HEK293 (cell line): ENCODE results near the gene IQSEC1.

Source experiments
- CTCF ChIA-PET: fragments of 350-600 bp; formaldehyde crosslinking; extraction: SDS; loops from one replicate; lab custom pipeline; 2021; ENCODE audit warnings: antibody characterized with exemption; lab: Yijun Ruan, JAX
- POLR2A ChIA-PET: fragments of 300-600 bp; formaldehyde crosslinking; extraction: SDS; loops from one replicate; lab custom pipeline; 2020; ENCODE audit warnings: antibody characterized with exemption, inconsistent platforms; lab: Yijun Ruan, JAX
- H3K27ac ChIP-seq: fragments of 200-500 bp; sonication (Bioruptor generic); 2 replicates; pipeline ENCODE4 v1.5.1; 2014; ENCODE audit warnings: low read depth, low read length, control low read depth, inconsistent platforms; ENCODE audit errors: extremely low read depth
- H3K36me3 ChIP-seq, 2 experiments: fragments of 200-500 bp in 1 of 2; sonication (Bioruptor generic) in 1 of 2; 1 replicate in 1 of 2; 2 replicates in 1 of 2; pipeline ENCODE4 v1.5.1; 2014 to 2017; ENCODE audit warnings: inconsistent platforms in 2 of 2, low read length in 2 of 2; ENCODE audit not compliant: control insufficient read depth in 2 of 2, insufficient read depth in 1 of 2
- H3K4me1 ChIP-seq: fragments of 200-500 bp; sonication (Bioruptor generic); 2 replicates; pipeline ENCODE4 v1.5.1; 2014; ENCODE audit warnings: mild to moderate bottlenecking, low read length, inconsistent platforms; ENCODE audit not compliant: control insufficient read depth, insufficient read depth
- H3K4me3 ChIP-seq: 2 replicates; pipeline ENCODE4 v1.5.1; 2011; ENCODE audit warnings: low read depth, mild to moderate bottlenecking, control low read depth, low read length, moderate library complexity
- H3K9me3 ChIP-seq: fragments of 200-500 bp; sonication (Bioruptor generic); 2 replicates; pipeline ENCODE4 v1.5.1; 2014; ENCODE audit warnings: low read depth, low read length, inconsistent platforms; ENCODE audit not compliant: control insufficient read depth, insufficient read depth
- BCL11B ChIP-seq: fragments of 450-650 bp; formaldehyde crosslinking; IDR thresholded peaks from 2 replicates; pipeline ENCODE4 v1.5.1; 2016; ENCODE audit warnings: low read depth, missing biosample characterization, missing genetic modification characterization
- FEZF1 ChIP-seq: fragments of 450-650 bp; formaldehyde crosslinking; IDR thresholded peaks from 2 replicates; pipeline ENCODE4 v1.5.1; 2016; ENCODE audit warnings: missing biosample characterization, missing genetic modification characterization
- HOXA7 ChIP-seq: sonication (generic); formaldehyde crosslinking; IDR thresholded peaks from 2 replicates; pipeline ENCODE4 v1.8.1; 2022; ENCODE audit warnings: missing genetic modification reagents, borderline replicate concordance
- IKZF3 ChIP-seq: fragments of 450-650 bp; IDR thresholded peaks from 2 replicates; pipeline ENCODE4 v1.5.0; 2018; ENCODE audit warnings: missing biosample characterization, mild to moderate bottlenecking, missing genetic modification characterization, moderate library complexity
- MZF1 ChIP-seq: fragments of 450-650 bp; formaldehyde crosslinking; IDR thresholded peaks from 2 replicates; pipeline ENCODE4 v1.5.1; 2017; ENCODE audit warnings: missing biosample characterization, missing genetic modification characterization, borderline replicate concordance
- TRIM28 ChIP-seq: IDR thresholded peaks from 2 replicates; pipeline ENCODE4 v1.6.1; 2011; ENCODE audit warnings: low read length, control low read depth, borderline replicate concordance
- WT1 ChIP-seq: fragments of 450-650 bp; formaldehyde crosslinking; IDR thresholded peaks from 2 replicates; pipeline ENCODE4 v1.5.1; 2016; ENCODE audit warnings: missing biosample characterization, missing genetic modification characterization
- ZBTB17 ChIP-seq: fragments of 450-650 bp; formaldehyde crosslinking; IDR thresholded peaks from 2 replicates; pipeline ENCODE4 v1.5.1; 2016; ENCODE audit warnings: missing biosample characterization, missing genetic modification characterization
- ZIC2 ChIP-seq: fragments of 450-650 bp; formaldehyde crosslinking; IDR thresholded peaks from 2 replicates; pipeline ENCODE4 v1.5.1; 2016; ENCODE audit warnings: missing biosample characterization, missing genetic modification characterization
- ZNF10 ChIP-seq: fragments of 450-650 bp; formaldehyde crosslinking; IDR thresholded peaks from 2 replicates; pipeline ENCODE4 v1.5.1; 2017; ENCODE audit warnings: missing biosample characterization, missing genetic modification characterization
- ZNF221 ChIP-seq: fragments of 450-650 bp; formaldehyde crosslinking; IDR thresholded peaks from 2 replicates; pipeline ENCODE4 v1.5.1; 2017; ENCODE audit warnings: missing biosample characterization, missing genetic modification characterization, borderline replicate concordance
- ZNF274 ChIP-seq, 2 experiments: fragments of 200-500 bp in 1 of 2; fragments of 450-650 bp in 1 of 2; sonication (Bioruptor generic) in 1 of 2; formaldehyde crosslinking in 1 of 2; IDR thresholded peaks; 2 replicates each; pipeline versions ENCODE4 v1.5.1 to v1.6.1; 2014 to 2016; ENCODE audit warnings: borderline replicate concordance in 1 of 2, inconsistent platforms in 1 of 2, low read length in 1 of 2, missing biosample characterization in 1 of 2, missing genetic modification characterization in 1 of 2
- ZNF335 ChIP-seq: fragments of 450-650 bp; formaldehyde crosslinking; conservative IDR thresholded peaks from 2 replicates; pipeline ENCODE4 v1.5.1; 2016; ENCODE audit warnings: missing biosample characterization, missing genetic modification characterization
- ZNF426 ChIP-seq: fragments of 450-650 bp; formaldehyde crosslinking; IDR thresholded peaks from 2 replicates; pipeline ENCODE4 v1.5.1; 2017; ENCODE audit warnings: missing biosample characterization, missing genetic modification characterization, mild to moderate bottlenecking, inconsistent platforms, moderate library complexity
- ZNF521 ChIP-seq: fragments of 450-650 bp; formaldehyde crosslinking; IDR thresholded peaks from 2 replicates; pipeline ENCODE4 v1.5.1; 2017; ENCODE audit warnings: missing biosample characterization, mild to moderate bottlenecking, missing genetic modification characterization
- ZNF530 ChIP-seq: fragments of 450-650 bp; formaldehyde crosslinking; IDR thresholded peaks from 2 replicates; pipeline ENCODE4 v1.5.1; 2016; ENCODE audit warnings: low read depth, missing biosample characterization, missing genetic modification characterization
- ZNF571 ChIP-seq: fragments of 450-650 bp; formaldehyde crosslinking; IDR thresholded peaks from 2 replicates; pipeline ENCODE4 v1.5.0; 2017; ENCODE audit warnings: missing biosample characterization, missing genetic modification characterization
- ZNF624 ChIP-seq: fragments of 450-650 bp; formaldehyde crosslinking; IDR thresholded peaks from 2 replicates; pipeline ENCODE4 v1.5.1; 2017; ENCODE audit warnings: missing biosample characterization, missing genetic modification characterization
- ZNF660 ChIP-seq: fragments of 450-650 bp; IDR thresholded peaks from 2 replicates; pipeline ENCODE4 v1.5.1; 2018; ENCODE audit warnings: missing biosample characterization, mild to moderate bottlenecking, missing genetic modification characterization
- ZNF843 ChIP-seq: fragments of 450-650 bp; formaldehyde crosslinking; IDR thresholded peaks from 2 replicates; pipeline ENCODE4 v1.5.1; 2016; ENCODE audit warnings: missing biosample characterization, missing genetic modification characterization
- TF ChIP-seq, protein P1 (sequence below): fragments of 450-650 bp; formaldehyde crosslinking; IDR thresholded peaks from 2 replicates; pipeline ENCODE4 v1.5.1; 2017; ENCODE audit warnings: missing biosample characterization, missing genetic modification characterization
- TF ChIP-seq, protein P2 (sequence below): fragments of 450-650 bp; formaldehyde crosslinking; IDR thresholded peaks from 2 replicates; pipeline ENCODE4 v1.5.1; 2016; ENCODE audit warnings: missing biosample characterization, missing genetic modification characterization, borderline replicate concordance
- TF ChIP-seq, protein P3 (sequence below): fragments of 450-650 bp; formaldehyde crosslinking; IDR thresholded peaks from 2 replicates; pipeline ENCODE4 v1.5.1; 2016; ENCODE audit warnings: missing biosample characterization, missing genetic modification characterization

IQSEC1 gene

DNA sequence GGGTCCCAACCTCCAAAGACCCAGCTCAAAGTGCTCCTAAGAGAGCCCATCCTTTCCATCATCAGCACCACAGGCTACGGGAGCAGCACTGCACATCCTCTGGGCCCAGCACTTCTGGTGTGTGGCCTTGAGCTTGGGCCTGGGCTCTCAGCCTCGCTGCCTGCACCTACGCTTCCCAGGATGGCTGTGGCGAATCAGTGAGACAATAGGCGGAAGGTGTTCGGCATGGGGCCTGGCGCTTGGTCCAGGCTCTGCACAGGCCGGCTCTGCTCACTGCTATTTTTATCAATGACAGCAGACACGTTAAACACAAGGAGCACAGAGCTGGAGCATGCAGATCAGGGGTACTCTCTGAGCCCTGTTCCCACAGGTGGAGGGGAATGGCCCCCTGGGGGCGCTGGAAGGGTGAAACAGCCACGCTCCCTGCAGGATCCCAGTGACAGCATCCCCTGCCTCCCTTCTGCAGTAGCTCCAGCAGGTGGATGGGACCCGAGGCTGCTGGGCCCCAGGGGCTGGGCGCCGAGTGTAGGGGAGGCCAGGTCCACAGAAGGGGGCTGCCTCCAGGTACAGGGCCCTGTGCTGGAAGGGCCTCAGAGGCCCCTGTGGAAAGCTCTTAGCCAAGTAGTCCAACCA, 141.8 kb downstream of the IQSEC1 start:
- ChIA-PET CTCF (interaction anchor here (0.6 to 1.3 kb wide), 2 partner anchors 53 to 718 kb away, joined by 3 read pairs; no protein-coding TSS in a partner anchor), POLR2A (no interaction called here)
- no peak overlapping the region for H3K27ac ChIP-seq
- H3K9me3 ChIP-seq = no peaks in the 10 kb centered on the region
- H3K4me3 ChIP-seq = no peak overlapping the region
- TF ChIP-seq, protein P1, sequence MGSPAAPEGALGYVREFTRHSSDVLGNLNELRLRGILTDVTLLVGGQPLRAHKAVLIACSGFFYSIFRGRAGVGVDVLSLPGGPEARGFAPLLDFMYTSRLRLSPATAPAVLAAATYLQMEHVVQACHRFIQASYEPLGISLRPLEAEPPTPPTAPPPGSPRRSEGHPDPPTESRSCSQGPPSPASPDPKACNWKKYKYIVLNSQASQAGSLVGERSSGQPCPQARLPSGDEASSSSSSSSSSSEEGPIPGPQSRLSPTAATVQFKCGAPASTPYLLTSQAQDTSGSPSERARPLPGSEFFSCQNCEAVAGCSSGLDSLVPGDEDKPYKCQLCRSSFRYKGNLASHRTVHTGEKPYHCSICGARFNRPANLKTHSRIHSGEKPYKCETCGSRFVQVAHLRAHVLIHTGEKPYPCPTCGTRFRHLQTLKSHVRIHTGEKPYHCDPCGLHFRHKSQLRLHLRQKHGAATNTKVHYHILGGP (tag by site-specific recombination) = no peak
- TF ChIP-seq ZNF426 (no peak), ZNF624 (no peak), ZIC2 (tag by site-specific recombination) (peak; percentile 12; the same call in 1 of the 2 replicates), IKZF3 (tag by site-specific recombination) (no peak), ZNF335 (tag by site-specific recombination) (no peak)
- no peaks in the 10 kb centered on the region for H3K4me1 ChIP-seq
- peaks cover 0 to 72% of the 10 kb centered on the region in 2 experiments; a peak in 2 of 3 replicates for H3K36me3 ChIP-seq

DNA sequence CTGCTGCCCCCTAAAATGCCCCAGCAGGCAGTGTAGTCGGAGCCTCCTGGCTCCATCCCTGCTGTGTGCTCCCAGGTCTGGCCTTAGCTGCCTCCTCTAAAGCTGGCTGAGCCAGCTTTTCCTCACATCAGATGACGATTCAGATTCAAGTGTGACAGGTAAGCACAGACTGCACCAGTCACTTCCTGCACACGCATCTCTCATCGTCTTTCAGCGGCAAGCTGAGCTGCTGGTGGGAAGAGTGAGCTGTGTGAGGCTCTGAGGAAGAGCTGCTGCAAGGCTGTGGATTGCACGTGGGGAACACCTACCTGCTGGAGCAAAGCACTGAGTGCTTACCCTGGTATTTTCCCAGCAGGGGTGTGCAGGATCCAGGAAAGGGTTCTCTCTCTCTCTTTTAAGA, 143.4 kb downstream of the IQSEC1 start:
- no peaks in the 10 kb centered on the region for H3K4me1 ChIP-seq
- H3K4me3 ChIP-seq = no peak overlapping the region
- TF ChIP-seq MZF1 (tag by site-specific recombination) = no peak
- 0 out of 2 replicates have a peak, but pooled peaks have one; percentile 28 for TF ChIP-seq ZBTB17 (tag by site-specific recombination)
- TF ChIP-seq, protein P2, sequence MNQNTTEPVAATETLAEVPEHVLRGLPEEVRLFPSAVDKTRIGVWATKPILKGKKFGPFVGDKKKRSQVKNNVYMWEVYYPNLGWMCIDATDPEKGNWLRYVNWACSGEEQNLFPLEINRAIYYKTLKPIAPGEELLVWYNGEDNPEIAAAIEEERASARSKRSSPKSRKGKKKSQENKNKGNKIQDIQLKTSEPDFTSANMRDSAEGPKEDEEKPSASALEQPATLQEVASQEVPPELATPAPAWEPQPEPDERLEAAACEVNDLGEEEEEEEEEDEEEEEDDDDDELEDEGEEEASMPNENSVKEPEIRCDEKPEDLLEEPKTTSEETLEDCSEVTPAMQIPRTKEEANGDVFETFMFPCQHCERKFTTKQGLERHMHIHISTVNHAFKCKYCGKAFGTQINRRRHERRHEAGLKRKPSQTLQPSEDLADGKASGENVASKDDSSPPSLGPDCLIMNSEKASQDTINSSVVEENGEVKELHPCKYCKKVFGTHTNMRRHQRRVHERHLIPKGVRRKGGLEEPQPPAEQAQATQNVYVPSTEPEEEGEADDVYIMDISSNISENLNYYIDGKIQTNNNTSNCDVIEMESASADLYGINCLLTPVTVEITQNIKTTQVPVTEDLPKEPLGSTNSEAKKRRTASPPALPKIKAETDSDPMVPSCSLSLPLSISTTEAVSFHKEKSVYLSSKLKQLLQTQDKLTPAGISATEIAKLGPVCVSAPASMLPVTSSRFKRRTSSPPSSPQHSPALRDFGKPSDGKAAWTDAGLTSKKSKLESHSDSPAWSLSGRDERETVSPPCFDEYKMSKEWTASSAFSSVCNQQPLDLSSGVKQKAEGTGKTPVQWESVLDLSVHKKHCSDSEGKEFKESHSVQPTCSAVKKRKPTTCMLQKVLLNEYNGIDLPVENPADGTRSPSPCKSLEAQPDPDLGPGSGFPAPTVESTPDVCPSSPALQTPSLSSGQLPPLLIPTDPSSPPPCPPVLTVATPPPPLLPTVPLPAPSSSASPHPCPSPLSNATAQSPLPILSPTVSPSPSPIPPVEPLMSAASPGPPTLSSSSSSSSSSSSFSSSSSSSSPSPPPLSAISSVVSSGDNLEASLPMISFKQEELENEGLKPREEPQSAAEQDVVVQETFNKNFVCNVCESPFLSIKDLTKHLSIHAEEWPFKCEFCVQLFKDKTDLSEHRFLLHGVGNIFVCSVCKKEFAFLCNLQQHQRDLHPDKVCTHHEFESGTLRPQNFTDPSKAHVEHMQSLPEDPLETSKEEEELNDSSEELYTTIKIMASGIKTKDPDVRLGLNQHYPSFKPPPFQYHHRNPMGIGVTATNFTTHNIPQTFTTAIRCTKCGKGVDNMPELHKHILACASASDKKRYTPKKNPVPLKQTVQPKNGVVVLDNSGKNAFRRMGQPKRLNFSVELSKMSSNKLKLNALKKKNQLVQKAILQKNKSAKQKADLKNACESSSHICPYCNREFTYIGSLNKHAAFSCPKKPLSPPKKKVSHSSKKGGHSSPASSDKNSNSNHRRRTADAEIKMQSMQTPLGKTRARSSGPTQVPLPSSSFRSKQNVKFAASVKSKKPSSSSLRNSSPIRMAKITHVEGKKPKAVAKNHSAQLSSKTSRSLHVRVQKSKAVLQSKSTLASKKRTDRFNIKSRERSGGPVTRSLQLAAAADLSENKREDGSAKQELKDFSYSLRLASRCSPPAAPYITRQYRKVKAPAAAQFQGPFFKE = no peak
- TF ChIP-seq ZIC2 (tag by site-specific recombination) = peak; percentile 29
- H3K9me3 ChIP-seq = no peaks in the 10 kb centered on the region
- peaks cover 0 to 69% of the 10 kb centered on the region in 2 experiments; a peak in 2 of 3 replicates for H3K36me3 ChIP-seq
- ChIA-PET POLR2A (no interaction called here), CTCF (interaction anchor here (0.6 to 1.3 kb wide), 2 partner anchors 12 to 31 kb away, joined by 3 to 4 read pairs; no protein-coding TSS in a partner anchor)
- H3K27ac ChIP-seq = no peak overlapping the region

DNA sequence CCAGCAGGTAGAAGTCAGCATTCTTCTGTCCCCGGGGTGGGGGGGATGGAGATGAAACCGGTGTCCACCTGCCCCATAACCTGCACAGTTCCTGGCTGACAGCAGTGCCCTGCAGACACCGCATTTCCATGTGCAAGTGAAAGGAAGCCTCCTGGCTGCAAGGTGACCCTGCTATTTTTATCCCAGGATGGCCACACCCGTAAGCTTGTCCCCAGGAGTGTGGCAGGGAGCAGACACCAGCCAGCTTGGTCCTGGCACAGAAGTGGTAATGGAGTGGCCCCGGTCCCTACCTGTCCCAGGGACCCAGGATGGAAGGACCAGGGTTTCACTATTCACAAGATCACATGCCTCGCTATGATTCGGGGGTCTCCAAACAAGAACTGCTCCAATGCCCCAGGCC, 146.6 kb downstream of the IQSEC1 start:
- no peak overlapping the region for H3K4me3 ChIP-seq
- no peaks in the 10 kb centered on the region for H3K4me1 ChIP-seq
- no peak overlapping the region for H3K27ac ChIP-seq
- TF ChIP-seq WT1 (tag by site-specific recombination) (no peak), BCL11B (tag by site-specific recombination) (no peak), ZNF274 (IDR thresholded peaks at IDR 0.05; ENCODE audit: low read length) (no peak), ZNF274 (tag by site-specific recombination; IDR thresholded peaks at IDR 0.05; ENCODE audit: borderline replicate concordance) (no peak), ZNF843 (tag by site-specific recombination) (no peak), ZNF530 (tag by site-specific recombination) (no peak), ZBTB17 (tag by site-specific recombination) (no peak), ZNF221 (tag by site-specific recombination) (no peak), TRIM28 (no peak), FEZF1 (tag by site-specific recombination) (no peak), HOXA7 (no peak), ZNF660 (no peak), ZNF10 (tag by site-specific recombination) (no peak), ZNF571 (no peak), ZNF521 (no peak)
- TF ChIP-seq, protein P3, sequence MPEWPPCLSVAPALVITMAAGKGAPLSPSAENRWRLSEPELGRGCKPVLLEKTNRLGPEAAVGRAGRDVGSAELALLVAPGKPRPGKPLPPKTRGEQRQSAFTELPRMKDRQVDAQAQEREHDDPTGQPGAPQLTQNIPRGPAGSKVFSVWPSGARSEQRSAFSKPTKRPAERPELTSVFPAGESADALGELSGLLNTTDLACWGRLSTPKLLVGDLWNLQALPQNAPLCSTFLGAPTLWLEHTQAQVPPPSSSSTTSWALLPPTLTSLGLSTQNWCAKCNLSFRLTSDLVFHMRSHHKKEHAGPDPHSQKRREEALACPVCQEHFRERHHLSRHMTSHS (tag by site-specific recombination) = no peak
- ChIA-PET CTCF (interaction anchor here (0.6 kb wide), 1 partner anchor 59 kb away, joined by 3 read pairs; no protein-coding TSS in a partner anchor), POLR2A (no interaction called here)
- H3K36me3 ChIP-seq = peaks cover 0 to 66% of the 10 kb centered on the region in 2 experiments; a peak in 2 of 3 replicates
- no peaks in the 10 kb centered on the region for H3K9me3 ChIP-seq
